Kidney epithelial cell (primary cell): ENCODE data around the gene HES2. TPM values are rescaled to one million over a fixed set of nuclear protein-coding genes. Genes with fewer than 3 reads are reported as not detected.

Experiments
- DNase-seq: peaks from one replicate; pipeline ENCODE4 v3.0.0-alpha.2; 2010; ENCODE audit warnings: low read depth
- H3K27me3 ChIP-seq: 2 replicates; pipeline ENCODE4 v1.6.0; 2011; ENCODE audit warnings: low read length; ENCODE audit not compliant: control insufficient read depth, insufficient read depth
- H3K36me3 ChIP-seq: 2 replicates; pipeline ENCODE4 v1.5.1; 2011; ENCODE audit warnings: low read length; ENCODE audit not compliant: control insufficient read depth, insufficient read depth
- H3K4me3 ChIP-seq: 2 replicates; pipeline ENCODE4 v1.5.1; 2011; ENCODE audit warnings: low read depth, mild to moderate bottlenecking, control low read depth, low read length
- CTCF ChIP-seq: IDR thresholded peaks from 2 replicates; pipeline ENCODE4 v1.5.1; 2011; ENCODE audit warnings: mild to moderate bottlenecking, moderate library complexity, low read length, control low read depth, inconsistent platforms; ENCODE audit not compliant: insufficient read depth, poor library complexity, severe bottlenecking
- total RNA-seq: library from RNA; depleted of rRNA; stranded (reverse); fragments of >200 nt; gene quantifications from 2 replicates; pipeline ENCODE4 v1.2.3, GENCODE V29; 2015

The HES2 gene
- total RNA-seq, 1 donor from 2014 or later = 15.9 TPM

DNA sequence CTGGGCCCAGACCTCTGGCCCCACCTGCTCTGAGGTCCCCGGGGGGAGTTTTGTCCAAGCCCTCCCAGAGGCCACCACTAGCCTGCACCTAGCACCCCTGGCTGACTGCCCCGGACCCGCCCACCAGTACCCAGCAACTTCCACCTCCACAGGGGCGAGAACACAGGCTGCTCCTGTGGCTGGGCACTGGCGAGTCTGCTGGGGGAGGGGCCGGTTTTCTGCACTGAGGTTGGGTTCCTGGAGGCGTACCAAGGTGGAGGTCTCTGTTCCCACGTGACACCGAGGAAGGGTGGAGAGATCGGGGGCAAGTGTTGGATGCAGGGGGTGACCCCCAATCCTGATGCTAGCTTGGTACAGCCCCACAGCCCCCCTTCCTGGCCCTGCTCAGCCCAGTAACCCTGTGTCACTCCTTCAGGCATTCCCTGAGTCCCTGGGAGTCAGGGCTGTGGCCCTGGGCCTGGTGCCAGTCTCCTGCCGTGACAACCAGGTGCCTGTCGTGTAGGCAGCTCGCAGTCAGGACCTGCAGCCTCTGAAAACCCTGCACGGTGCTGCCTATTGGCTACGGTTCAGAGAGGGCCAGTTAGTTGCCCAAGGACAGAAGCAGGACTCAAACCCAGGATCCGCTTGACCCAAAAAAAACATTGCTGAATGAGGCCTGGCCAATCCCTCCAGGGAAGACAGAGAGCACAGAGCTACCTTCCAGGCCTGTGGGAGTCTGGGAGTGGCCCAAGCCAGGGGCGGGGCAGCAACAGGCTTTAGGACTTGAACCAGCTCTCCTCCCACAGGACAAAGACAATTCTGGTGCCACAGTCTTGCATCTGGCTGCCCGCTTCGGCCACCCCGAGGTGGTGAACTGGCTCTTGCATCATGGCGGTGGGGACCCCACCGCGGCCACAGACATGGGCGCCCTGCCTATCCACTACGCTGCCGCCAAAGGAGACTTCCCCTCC lies 8.0 kb upstream of the HES2 start:
- no peak for TF ChIP-seq CTCF
- DNase-seq = no peak
- Histone ChIP-seq H3K4me3 (no peak overlapping the region), H3K27me3 (peaks cover 55% of the 10 kb centered on the region), H3K36me3 (no peaks in the 10 kb centered on the region)

DNA sequence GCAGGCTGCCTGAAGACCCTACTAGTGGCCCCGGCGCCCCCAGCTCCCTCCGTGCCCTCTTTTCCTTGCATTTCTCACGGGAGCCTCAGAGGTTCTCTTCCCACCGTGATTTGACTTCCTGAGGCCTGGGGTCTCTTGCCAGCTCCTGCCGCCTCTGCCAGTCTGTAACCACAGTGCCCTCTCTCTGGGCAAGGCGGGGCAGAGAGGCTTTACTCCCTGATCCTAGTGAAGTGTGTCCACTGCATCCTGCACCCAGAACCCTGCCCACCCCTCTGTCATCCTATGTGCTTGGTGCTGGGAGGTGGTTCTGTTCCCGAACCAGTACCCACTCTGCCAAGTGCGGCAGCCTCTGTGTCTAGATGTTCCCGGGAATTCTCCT lies 7.2 kb upstream of the HES2 start:
- Histone ChIP-seq H3K36me3 (no peaks in the 10 kb centered on the region), H3K4me3 (no peak overlapping the region), H3K27me3 (peaks cover 51% of the 10 kb centered on the region)
- TF ChIP-seq CTCF = no peak
- DNase-seq = no peak

DNA sequence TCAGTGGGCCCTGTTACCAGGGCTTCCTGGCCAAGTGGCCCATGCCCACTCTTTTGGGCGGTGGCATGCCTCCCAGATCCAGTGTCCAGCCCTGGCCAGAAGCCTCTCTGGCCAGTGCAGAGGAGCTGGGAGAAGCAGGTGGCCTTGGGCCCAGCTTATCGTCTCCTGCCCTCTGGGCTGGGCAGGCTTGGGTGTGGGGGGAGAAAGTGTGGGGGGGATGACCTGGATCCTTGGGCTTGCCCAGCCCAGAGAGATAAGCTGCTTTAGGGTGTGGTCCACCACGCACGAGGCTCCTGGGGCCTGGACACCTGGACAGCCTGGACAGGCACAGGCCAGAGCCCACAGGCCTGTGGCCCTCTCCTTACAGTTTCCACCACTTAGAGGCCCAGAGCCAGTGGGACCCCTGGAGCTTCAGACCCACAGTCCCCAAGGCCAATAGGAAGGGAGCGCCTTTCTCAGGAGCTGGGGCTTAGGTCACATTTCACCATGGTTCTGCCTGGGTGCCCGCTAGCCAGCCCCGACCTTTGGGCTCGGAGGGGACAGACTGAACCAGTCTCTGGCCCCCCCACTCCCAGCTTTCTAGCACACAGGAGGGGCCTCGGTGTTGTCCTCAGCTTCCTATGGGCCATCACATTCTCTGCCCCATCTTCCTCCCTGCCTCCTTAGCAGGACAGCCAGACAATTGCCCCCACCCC lies 6.7 kb upstream of the HES2 start:
- Histone ChIP-seq H3K4me3 (no peak overlapping the region), H3K36me3 (no peaks in the 10 kb centered on the region), H3K27me3 (peaks cover 53% of the 10 kb centered on the region)
- TF ChIP-seq CTCF = no peak
- no peak for DNase-seq

DNA sequence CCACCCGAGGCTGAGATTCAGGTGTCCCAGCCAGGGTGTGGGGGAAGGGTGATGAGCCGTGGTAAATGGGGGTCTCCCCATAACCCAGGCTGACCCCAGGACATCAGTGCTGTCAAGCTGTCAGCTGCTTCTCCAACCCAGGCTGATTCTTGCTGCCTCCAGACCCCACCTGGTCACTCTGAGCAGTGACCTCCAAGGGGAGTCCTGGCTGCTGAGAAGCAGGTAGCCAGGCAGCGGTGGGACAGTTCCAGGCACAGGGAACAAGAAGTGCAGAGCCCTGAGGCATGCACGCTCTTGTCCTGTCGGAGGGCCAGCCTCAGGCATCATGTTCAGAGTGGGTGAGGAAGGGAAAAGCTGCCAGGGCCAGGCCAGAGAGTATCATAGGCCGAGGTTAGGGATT lies 5.9 kb upstream of the HES2 start:
- no peaks in the 10 kb centered on the region for H3K36me3 ChIP-seq
- TF ChIP-seq CTCF = no peak
- DNase-seq = no peak
- H3K27me3 ChIP-seq = peaks cover 56% of the 10 kb centered on the region
- H3K4me3 ChIP-seq = no peak overlapping the region

DNA sequence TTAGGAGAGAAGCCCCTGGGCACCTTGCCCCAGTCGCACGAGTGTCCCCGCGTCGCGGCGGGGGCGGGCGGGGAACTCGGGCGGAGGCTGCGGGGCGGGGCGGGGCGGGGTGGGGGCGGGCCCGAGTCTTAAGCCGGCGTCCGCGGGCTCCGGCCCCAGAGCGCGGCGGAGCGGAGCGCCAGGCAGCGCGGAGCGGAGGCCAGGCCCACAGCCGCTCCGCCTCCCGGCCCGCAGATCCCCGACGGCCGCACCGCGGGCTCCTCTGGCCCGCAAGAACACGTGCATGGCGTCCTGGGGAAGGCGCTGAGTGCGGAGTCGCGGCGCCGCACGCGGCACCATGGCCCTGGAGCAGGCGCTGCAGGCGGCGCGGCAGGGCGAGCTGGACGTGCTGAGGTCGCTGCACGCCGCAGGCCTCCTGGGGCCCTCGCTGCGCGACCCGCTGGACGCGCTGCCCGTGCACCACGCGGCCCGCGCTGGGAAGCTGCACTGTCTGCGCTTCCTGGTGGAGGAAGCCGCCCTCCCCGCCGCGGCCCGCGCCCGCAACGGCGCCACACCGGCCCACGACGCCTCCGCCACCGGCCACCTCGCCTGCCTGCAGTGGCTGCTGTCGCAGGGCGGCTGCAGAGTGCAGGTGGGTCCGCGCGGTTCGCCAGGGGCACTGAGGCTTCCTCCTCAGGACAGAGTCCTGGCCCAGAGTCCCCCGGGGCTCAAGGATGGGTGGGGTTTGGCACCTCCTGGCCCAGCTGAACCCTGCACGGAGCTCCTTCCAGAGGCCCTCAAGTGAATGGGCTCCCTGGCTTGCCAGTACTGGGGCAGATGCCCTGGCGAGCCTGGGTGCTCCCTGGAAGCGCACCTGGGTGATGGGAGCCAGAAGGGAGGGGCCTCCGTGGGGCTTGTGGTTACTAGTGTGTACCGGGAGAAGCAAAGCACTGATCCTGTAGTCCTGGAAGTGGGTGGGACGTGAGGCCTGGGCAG lies 5.2 kb upstream of the HES2 start, which contains the start of gene ESPN:
Gene ESPN, plus strand, starts transcription at position 158 of the 975 bp plus-strand sequence. Its CDS starts 180 bp downstream, at position 338.
- Histone ChIP-seq H3K36me3 (no peaks in the 10 kb centered on the region), H3K27me3 (peaks cover 58% of the 10 kb centered on the region), H3K4me3 (no peak within 1 kb of the TSS)
- no peak for TF ChIP-seq CTCF
- DNase-seq = no peak
